ENCODE results near the gene PDHA2.

DNA sequence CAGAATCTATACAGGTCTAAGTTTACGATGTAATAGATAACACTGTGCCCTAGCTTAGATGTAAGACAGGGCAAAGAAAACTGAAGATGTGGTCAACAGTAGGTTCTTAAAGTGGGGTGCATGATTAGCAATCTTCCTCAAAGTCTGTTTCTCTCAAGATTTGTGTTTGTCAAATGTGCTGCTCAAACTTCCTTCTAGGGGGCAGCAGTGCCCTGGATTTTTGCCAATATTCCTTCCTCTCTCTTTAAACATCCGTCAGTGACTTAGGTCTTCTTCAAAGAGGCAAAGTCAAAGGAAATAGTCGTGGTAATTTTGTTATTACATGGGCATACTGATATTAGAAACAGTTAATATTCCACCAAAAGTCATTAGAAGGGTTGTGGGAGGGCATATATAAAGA is 4.2 kb upstream of the PDHA2 start:
- no peak for TF ChIP-seq ZNF274 (IDR thresholded peaks at IDR 0.05; ENCODE audit: low read depth, low read length)
- no peak for TF ChIP-seq SUZ12 (IDR thresholded peaks at IDR 0.05; ENCODE audit: extremely low read depth, insufficient read depth, insufficient read length)
- no peak for TF ChIP-seq YY1 (IDR thresholded peaks at IDR 0.05; ENCODE audit: insufficient read depth, insufficient read length)
